Fibroblast of skin of right quadriceps (primary cell): ENCODE data around the gene UNC79.

Experiments
- DNase-seq: peaks from one replicate; pipeline ENCODE4 v3.0.0-alpha.2; 2013

The UNC79 gene

GRCh38 chr14:93675651-93676050, 244.9 kb downstream of the UNC79 start:
- no peak for DNase-seq

- DNase-seq = no peak
These were observed 245.7 kb downstream of the UNC79 start for GRCh38 chr14:93676416-93676958.

GRCh38 chr14:93682459-93682858, 251.7 kb downstream of the UNC79 start:
- DNase-seq = no peak

DNA sequence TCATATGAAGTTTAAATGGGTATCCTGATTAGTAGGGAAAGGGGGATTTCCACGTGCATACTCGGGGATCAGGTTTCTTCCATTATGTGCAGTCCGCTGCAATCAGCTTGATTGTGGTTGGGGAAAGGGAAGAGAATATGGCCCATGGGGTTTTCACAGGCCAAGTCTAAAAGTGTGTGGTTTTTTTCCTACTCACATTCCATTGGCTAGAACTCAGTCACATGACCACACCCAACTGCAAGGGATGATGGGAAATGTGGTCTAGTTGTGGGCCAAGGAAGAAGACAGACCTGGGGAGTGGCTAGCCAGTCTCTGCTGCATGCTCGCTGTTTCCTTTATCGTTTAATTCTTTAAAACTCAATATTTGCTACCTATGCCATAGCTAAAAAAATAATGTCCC, 252.5 kb downstream of the UNC79 start:
- no peak for DNase-seq

- no peak for DNase-seq
These were observed 254.6 kb downstream of the UNC79 start for GRCh38 chr14:93685121-93685895.

DNA sequence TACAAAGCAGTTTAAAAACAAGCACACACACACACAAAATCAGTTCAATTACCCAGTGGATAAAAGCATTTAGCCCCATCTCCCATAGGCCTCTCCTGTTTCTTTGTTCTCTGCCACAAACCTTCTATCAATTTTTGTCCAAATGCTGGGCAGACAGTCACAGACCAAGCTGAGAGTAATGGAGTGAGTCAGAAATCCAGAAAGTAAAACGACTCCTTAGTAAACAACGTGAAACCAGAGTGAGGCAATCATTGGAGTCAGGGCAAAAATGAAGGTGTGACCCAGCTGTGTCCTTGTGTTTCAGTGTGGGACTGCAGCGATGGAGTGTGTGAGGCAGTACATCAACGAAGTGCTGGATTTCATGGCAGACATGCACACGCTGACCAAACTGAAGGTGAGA, 255.5 kb downstream of the UNC79 start:
- no peak for DNase-seq

GRCh38 chr14:93688239-93688666, 257.5 kb downstream of the UNC79 start:
- DNase-seq = no peak

- DNase-seq = no peak
These were observed 258.1 kb downstream of the UNC79 start for GRCh38 chr14:93688820-93689219.

GRCh38 chr14:93690146-93690545, 259.4 kb downstream of the UNC79 start:
- DNase-seq = no peak

GRCh38 chr14:93691042-93691780, 260.5 kb downstream of the UNC79 start:
- DNase-seq = no peak

DNA sequence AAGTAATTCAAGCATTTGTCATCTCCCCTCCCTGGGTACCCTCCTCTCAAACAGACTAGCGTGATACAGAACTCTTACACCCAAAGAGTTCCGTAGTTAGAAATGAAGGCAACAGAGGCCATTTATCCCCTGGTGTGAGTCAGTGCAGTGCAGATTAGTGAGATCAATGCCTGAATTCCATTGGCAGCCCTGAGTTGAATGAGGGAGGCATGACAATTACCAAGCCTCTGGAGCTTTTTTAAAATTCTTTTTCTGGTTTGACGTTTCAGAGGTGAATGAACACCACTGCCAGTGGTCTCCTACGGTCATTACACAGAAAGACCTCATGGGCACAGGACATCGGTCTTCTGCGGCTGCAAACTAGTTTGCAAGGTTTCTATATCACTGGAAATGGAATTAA, 263.2 kb downstream of the UNC79 start:
- no peak for DNase-seq

DNA sequence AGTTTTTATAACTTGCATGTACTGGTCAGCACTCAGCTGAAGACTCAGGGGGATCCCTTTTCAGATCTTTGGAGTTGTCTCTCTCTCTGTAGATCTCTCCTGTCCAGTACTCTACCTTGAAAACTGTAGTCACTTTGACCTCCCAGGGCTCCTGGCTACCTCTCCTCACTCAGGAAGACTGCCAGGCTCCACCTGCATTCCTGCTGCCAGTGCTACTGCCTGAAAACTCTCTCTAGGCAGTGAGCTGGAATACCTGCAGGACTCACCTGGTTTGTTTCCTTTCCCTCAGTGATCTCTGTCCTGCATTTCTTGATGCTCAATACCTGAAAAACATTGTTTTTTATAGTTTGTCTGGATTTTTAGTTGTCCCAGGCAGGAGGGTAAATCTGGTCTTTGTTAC, 270.2 kb downstream of the UNC79 start:
- no peak for DNase-seq

- no peak for DNase-seq
These were observed 270.8 kb downstream of the UNC79 start for GRCh38 chr14:93701562-93701961.

DNA sequence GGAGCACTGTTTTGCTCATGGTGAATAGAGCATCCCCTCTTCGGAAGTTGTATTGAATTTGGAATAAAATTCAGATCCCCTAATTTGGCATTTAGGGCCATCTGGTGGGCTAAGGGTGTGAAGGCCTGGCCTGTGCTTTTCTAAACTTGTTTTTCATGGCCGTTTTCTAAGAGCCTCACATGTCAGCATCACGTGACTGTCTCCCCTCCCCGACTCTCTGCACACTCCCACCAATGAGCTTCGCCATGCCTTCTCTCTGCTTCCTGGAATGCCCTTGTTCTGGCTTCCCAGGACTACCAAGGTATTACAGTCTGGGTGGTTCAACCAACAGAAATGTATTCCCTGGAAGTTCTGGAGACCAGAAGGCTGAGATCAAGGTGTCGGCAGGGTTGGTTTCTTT, 272.2 kb downstream of the UNC79 start:
- no peak for DNase-seq

GRCh38 chr14:93703941-93704340, 273.2 kb downstream of the UNC79 start:
- DNase-seq = no peak

- no peak for DNase-seq
These were observed 274.9 kb downstream of the UNC79 start for GRCh38 chr14:93705513-93706156.

DNA sequence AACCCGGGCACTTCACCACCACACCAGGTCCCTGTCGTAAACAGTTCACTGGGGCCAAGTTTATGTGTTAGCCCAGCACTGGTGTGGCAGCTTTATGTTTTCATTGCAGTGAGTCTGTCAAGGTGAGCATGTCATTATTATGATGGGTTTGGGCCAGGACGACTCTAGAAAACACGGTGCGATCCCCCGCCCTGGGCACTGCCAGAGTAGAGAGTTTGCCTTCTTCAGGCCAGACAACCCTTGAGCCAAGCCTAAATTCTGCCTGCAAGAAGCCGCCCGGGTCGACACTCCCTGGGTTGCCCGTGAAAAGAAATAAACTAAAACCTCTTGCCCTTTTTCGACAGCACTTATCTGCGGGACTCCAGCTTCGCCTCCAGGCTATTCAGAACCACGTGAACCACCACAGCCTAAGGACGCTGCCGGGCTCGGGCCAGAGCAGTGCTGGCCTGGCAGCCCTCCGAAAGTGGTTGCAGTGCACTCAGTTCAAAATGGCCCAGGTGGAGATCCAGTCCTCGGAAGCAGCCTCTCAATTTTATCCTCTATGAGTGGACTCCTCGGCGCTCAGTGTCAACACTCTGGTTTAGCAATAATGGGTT, 275.7 kb downstream of the UNC79 start:
- no peak for DNase-seq

- DNase-seq = no peak
These were observed 276.7 kb downstream of the UNC79 start for GRCh38 chr14:93707475-93707874.

DNA sequence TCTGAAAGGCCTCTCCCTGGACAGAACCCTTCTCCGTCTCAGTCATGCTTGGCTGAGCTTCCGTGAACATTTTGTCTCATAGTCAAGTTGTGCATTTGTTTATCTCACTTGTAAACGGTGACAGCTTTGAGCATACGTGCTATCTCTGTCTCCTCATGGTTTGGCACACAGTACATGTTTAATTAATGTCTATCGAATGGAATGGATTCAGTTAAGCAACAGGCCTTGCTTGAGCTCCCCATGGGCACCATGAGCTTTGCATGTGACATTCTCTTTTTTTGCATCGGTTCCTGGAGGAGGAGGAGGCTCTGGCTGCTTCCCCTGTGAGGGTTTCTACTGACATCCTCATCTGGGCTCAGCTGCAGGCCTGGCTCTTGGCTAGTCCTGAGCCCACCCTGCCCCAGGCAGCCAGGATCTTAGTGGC, 277.6 kb downstream of the UNC79 start:
- DNase-seq = no peak

GRCh38 chr14:93708800-93709199, 278.1 kb downstream of the UNC79 start:
- no peak for DNase-seq

- DNase-seq = no peak
These were observed 278.5 kb downstream of the UNC79 start for GRCh38 chr14:93709249-93709648.

GRCh38 chr14:93712079-93712837, 281.5 kb downstream of the UNC79 start:
- DNase-seq = no peak
